HCT116 (cell line): Measurements from ENCODE around the gene WAS. TPM values are rescaled to one million over a fixed set of nuclear protein-coding genes. Genes with fewer than 3 reads are reported as not detected.
"Not testable (repeated sequence)": the region's sequence is repeated elsewhere in the genome, so short reads cannot be mapped to it uniquely, and the experiment has no call there.

ENCODE experiments used
- ATAC-seq: fragments of 200-7000 bp; cut with Tn5 transposase; 2 replicates; pipeline ENCODE4 v1.9.1; 2020; ENCODE audit warnings: mild to moderate bottlenecking, moderate library complexity
- BruUV-seq: library from RNA; stranded (reverse); fragments of 400-500 nt; replicated peaks from 2 replicates; lab custom pipeline; 2021; lab: Mats Ljungman, UMichigan
- CTCF ChIA-PET: fragments of 300-600 bp; sonication (Branson Sonifier 250); formaldehyde crosslinking; loops from one replicate; lab custom pipeline; 2021; ENCODE audit warnings: antibody characterized with exemption; lab: Charles Lee
- POLR2A ChIA-PET: fragments of 300-600, 350-600 bp; sonication (Branson Sonifier 250); formaldehyde crosslinking; loops from one replicate; lab custom pipeline; 2021; ENCODE audit warnings: antibody characterized with exemption; lab: Charles Lee
- RAD21 ChIA-PET, 2 experiments: fragments of 300-600 bp; sonication (Branson Sonifier 250); formaldehyde crosslinking; loops; one replicate each; lab custom pipeline; 2023; ENCODE audit warnings: low total read pairs in 2 of 2; ENCODE audit not compliant: uncharacterized antibody in 2 of 2, unreplicated experiment in 2 of 2, low non-redundant PET in 1 of 2; lab: Charles Lee
- DNase-seq: peaks from one replicate; pipeline ENCODE4 v3.0.0-alpha.2; 2010; ENCODE audit warnings: low read depth, low spot score
- H2AFZ ChIP-seq: fragments of 200-600 bp; shearing (Covaris generic), sonication (generic); 2 replicates; pipeline ENCODE4 v1.6.1; 2017; ENCODE audit warnings: low read depth, mixed run types, mixed read lengths, antibody characterized with exemption, low read length; ENCODE audit not compliant: poor library complexity, severe bottlenecking
- H3K27ac ChIP-seq: 2 replicates; pipeline ENCODE4 v1.5.1; 2012; ENCODE audit warnings: low read depth, low read length
- H3K27me3 ChIP-seq: fragments of 200-600 bp; sonication (generic); 2 replicates; pipeline ENCODE4 v1.6.1; 2016; ENCODE audit warnings: mixed run types, low read length, mixed read lengths; ENCODE audit not compliant: insufficient read depth
- H3K36me3 ChIP-seq, 2 experiments: fragments of 200-500 bp in 1 of 2; fragments of 200-600 bp in 1 of 2; sonication (Bioruptor generic) in 1 of 2; sonication (generic) in 1 of 2; 2 replicates each; pipeline versions ENCODE4 v1.5.1 to v1.6.1; 2014 to 2016; ENCODE audit warnings: low read length in 2 of 2, inconsistent platforms in 1 of 2, mixed read lengths in 1 of 2, mixed run types in 1 of 2; ENCODE audit not compliant: insufficient read depth in 2 of 2, control insufficient read depth in 1 of 2
- H3K4me1 ChIP-seq, 2 experiments: fragments of 200-600 bp in 1 of 2; sonication (generic) in 1 of 2; 2 replicates each; pipeline versions ENCODE4 v1.5.1 to v1.6.1; 2012 to 2017; ENCODE audit warnings: low read length in 2 of 2, inconsistent platforms in 1 of 2, mild to moderate bottlenecking in 1 of 2, mixed read lengths in 1 of 2, mixed run types in 1 of 2, moderate library complexity in 1 of 2; ENCODE audit not compliant: insufficient read depth in 2 of 2, control insufficient read depth in 1 of 2
- H3K4me2 ChIP-seq: fragments of 200-600 bp; sonication (generic); 2 replicates; pipeline ENCODE4 v1.6.1; 2017; ENCODE audit warnings: mixed run types, low read length, mixed read lengths
- H3K4me3 ChIP-seq, 2 experiments: fragments of 200-600 bp in 1 of 2; sonication (generic) in 1 of 2; replicated peaks in 1 of 2; 2 replicates each; pipeline ENCODE4 v1.5.1; 2011 to 2016; ENCODE audit warnings: low read length in 2 of 2, control low read depth in 1 of 2, low read depth in 1 of 2, mild to moderate bottlenecking in 1 of 2, mixed read lengths in 1 of 2, mixed run types in 1 of 2
- H3K79me2 ChIP-seq: fragments of 200-600 bp; sonication (generic); 2 replicates; pipeline ENCODE4 v1.6.1; 2017; ENCODE audit warnings: mild to moderate bottlenecking, mixed run types, low read length, moderate library complexity, mixed read lengths; ENCODE audit not compliant: insufficient read depth
- H3K9ac ChIP-seq: fragments of 200-600 bp; sonication (generic); 2 replicates; pipeline ENCODE4 v1.6.1; 2016; ENCODE audit warnings: low read length, mixed read lengths
- H3K9me2 ChIP-seq: fragments of 200-600 bp; sonication (generic), shearing (Covaris generic); 2 replicates; pipeline ENCODE4 v1.6.1; 2017; ENCODE audit warnings: mixed run types, mild to moderate bottlenecking, moderate library complexity; ENCODE audit not compliant: insufficient read depth
- H3K9me3 ChIP-seq, 2 experiments: fragments of 200-500 bp in 1 of 2; fragments of 200-600 bp in 1 of 2; sonication (Bioruptor generic) in 1 of 2; sonication (generic) in 1 of 2; 2 replicates each; pipeline ENCODE4 v1.6.1; 2014 to 2017; ENCODE audit warnings: low read length in 2 of 2, mixed read lengths in 2 of 2, inconsistent platforms in 1 of 2, low read depth in 1 of 2, mild to moderate bottlenecking in 1 of 2, mixed run types in 1 of 2, moderate library complexity in 1 of 2; ENCODE audit not compliant: control insufficient read depth in 1 of 2, insufficient read depth in 1 of 2
- H4K20me1 ChIP-seq: fragments of 200-600 bp; sonication (generic), shearing (Covaris generic); 2 replicates; pipeline ENCODE4 v1.6.1; 2017; ENCODE audit warnings: mixed run types, mild to moderate bottlenecking, moderate library complexity; ENCODE audit not compliant: insufficient read depth
- ELF1 ChIP-seq: IDR thresholded peaks from 2 replicates; pipeline ENCODE4 v1.6.1; 2012; ENCODE audit warnings: low read depth, borderline replicate concordance
- RAD21 ChIP-seq: IDR thresholded peaks from 2 replicates; pipeline ENCODE4 v1.6.1; 2012; ENCODE audit warnings: low read depth, mild to moderate bottlenecking
- SIN3A ChIP-seq: IDR thresholded peaks from 2 replicates; pipeline ENCODE4 v1.6.1; 2012; ENCODE audit warnings: low read depth
- SP1 ChIP-seq: IDR thresholded peaks from 2 replicates; pipeline ENCODE4 v1.6.1; 2012; ENCODE audit warnings: low read depth
- YY1 ChIP-seq: IDR thresholded peaks from 2 replicates; pipeline ENCODE4 v1.6.1; 2011; ENCODE audit warnings: low read length, low read depth, moderate library complexity, mild to moderate bottlenecking; ENCODE audit not compliant: insufficient replicate concordance; ENCODE audit errors: extremely low read depth
- ZBTB33 ChIP-seq: IDR thresholded peaks from 2 replicates; pipeline ENCODE4 v1.6.1; 2011; ENCODE audit warnings: mild to moderate bottlenecking, low read length, moderate library complexity; ENCODE audit not compliant: insufficient replicate concordance; ENCODE audit errors: extremely low read depth
- ZFX ChIP-seq: fragments of 450-650 bp; IDR thresholded peaks from 2 replicates; pipeline ENCODE4 v1.6.1; 2017
- ZNF274 ChIP-seq: fragments of 200-500 bp; sonication (Bioruptor generic); IDR thresholded peaks from 2 replicates; pipeline ENCODE4 v1.6.1; 2014; ENCODE audit warnings: mild to moderate bottlenecking, low read depth, low read length, inconsistent platforms
- intact Hi-C: fragments of 100-400 bp; cut with micrococcal nuclease; formaldehyde crosslinking; loops from 2 replicates; pipeline ENCODE4 v1.10.0; 2022
- total RNA-seq: library from RNA; stranded (reverse); gene quantifications from one replicate; pipeline ENCODE4 v1.2.1, GENCODE V29; 2021; ENCODE audit not compliant: unreplicated experiment

WAS gene
- total RNA-seq, 1 experiment from 2014 or later, result 0.84 TPM

- BruUV-seq, H3K4me1 ChIP-seq, H3K27ac ChIP-seq, H3K9me2 ChIP-seq, H3K36me3 ChIP-seq, intact Hi-C loops, POLR2A ChIA-PET, H2AFZ ChIP-seq, RAD21 ChIA-PET, H3K27me3 ChIP-seq, DNase-seq, ATAC-seq, H3K4me3 ChIP-seq, CTCF ChIA-PET, H4K20me1 ChIP-seq, H3K9me3 ChIP-seq, H3K79me2 ChIP-seq, H3K4me2 ChIP-seq, H3K9ac ChIP-seq: not testable (repeated sequence)
Observed at GRCh38 chrX:48680925-48681324, 2.7 kb upstream of the WAS start.

GRCh38 chrX:48681539-48682183 lies 1.9 kb upstream of the WAS start:
- TF ChIP-seq RAD21, result no peak
- TF ChIP-seq ZFX, result no peak
- TF ChIP-seq YY1, result no peak
- no peak for TF ChIP-seq SP1
- TF ChIP-seq ZNF274, result no peak
- no peak for TF ChIP-seq ZBTB33
- TF ChIP-seq SIN3A, result no peak
- TF ChIP-seq ELF1, result no peak
- intact Hi-C loops, result no loop called here
- BruUV-seq, result no TSS peak

GRCh38 chrX:48682795-48683194 lies 804 bp upstream of the WAS start:
- RAD21 ChIA-PET, H3K4me2 ChIP-seq, H3K79me2 ChIP-seq, DNase-seq, POLR2A ChIA-PET, H3K9ac ChIP-seq, intact Hi-C loops, H4K20me1 ChIP-seq, H3K36me3 ChIP-seq, H3K4me3 ChIP-seq, ATAC-seq, H2AFZ ChIP-seq, CTCF ChIA-PET, H3K27ac ChIP-seq, H3K4me1 ChIP-seq, H3K9me2 ChIP-seq, H3K9me3 ChIP-seq, H3K27me3 ChIP-seq, BruUV-seq: not testable (repeated sequence)

More at GRCh38 chrX:48681539-48682183, 1.9 kb upstream of the WAS start:
- no peak overlapping the region for H3K4me3 ChIP-seq
- no peak overlapping the region for H3K27ac ChIP-seq
- no peak overlapping the region for H3K9ac ChIP-seq
- no peaks in the 10 kb centered on the region for H3K36me3 ChIP-seq
- no peak for DNase-seq
- no peaks in the 10 kb centered on the region for H3K27me3 ChIP-seq
- no peak overlapping the region for H2AFZ ChIP-seq
- POLR2A ChIA-PET, result no interaction called here
- H4K20me1 ChIP-seq, result no peaks in the 10 kb centered on the region
- ATAC-seq, result no peak
- RAD21 ChIA-PET, result no interaction called here
- no peaks in the 10 kb centered on the region for H3K79me2 ChIP-seq
- no peaks in the 10 kb centered on the region for H3K9me2 ChIP-seq
- CTCF ChIA-PET, result no interaction called here
- H3K9me3 ChIP-seq, result no peaks in the 10 kb centered on the region
- H3K4me2 ChIP-seq, result no peak overlapping the region
- H3K4me1 ChIP-seq, result peaks cover 0 to 4% of the 10 kb centered on the region in 2 experiments; a peak in 1 of 4 replicates
